RKO (cell line): ENCODE measurements around the gene NAP1L5.

Experiments used
- DNase-seq: peaks from one replicate; pipeline ENCODE4 v3.0.0-alpha.2; 2016; ENCODE audit warnings: low spot score

The NAP1L5 gene

DNA sequence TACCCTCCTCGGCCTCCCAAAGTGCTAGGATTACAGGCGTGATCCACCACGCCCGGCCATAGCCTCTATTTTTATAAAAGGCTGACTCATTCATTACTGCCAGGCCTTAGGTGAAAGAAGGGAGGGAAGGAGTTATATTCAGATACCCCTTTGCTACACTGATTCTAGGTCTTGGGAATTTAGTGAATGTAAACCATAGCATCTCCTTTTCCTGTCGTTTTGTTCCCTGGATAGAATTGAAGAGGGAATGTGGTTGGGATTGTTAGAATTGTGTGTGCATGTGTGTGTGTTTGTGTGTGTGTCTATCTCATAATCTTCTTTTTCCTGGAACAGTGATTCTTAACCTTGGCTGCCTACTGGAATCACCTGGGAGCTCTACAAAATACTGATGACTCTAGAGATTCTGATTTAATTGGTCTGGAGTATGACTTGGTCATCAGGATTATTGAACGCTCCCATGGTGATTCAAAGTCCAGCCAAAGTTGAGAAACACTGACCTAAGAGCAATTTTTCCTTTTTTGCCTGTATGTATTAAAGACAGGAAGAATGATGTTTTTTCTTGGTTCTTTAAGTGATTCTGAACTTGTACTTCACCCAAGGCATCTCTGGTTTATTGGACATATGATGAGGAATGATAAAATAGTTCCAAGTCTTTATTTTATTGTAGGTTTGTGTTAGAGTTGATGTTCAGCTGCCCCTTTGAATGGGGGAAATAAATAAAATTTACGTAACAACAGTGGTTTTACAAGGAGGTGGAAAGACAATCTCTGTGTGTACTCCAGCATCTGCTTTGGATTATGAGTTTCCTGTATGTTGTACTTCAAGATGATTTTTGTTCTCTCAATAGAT is 37.0 kb downstream of the NAP1L5 start:
- no peak for DNase-seq

DNA sequence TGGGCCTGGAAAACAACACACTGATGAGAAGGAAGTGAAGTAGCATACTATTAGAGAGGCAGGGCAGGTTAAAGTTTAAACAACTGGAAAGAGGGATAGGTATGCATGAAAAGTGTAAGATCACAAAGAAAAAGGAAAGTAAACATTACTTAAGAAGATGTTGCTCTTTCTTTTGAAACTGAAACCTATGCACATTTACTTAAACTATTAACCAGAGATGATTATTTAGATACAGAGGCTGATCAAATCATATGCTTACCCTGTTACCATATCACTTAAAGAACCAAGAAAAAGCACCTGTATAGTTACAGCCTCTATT is 37.8 kb downstream of the NAP1L5 start:
- DNase-seq: no peak

DNA sequence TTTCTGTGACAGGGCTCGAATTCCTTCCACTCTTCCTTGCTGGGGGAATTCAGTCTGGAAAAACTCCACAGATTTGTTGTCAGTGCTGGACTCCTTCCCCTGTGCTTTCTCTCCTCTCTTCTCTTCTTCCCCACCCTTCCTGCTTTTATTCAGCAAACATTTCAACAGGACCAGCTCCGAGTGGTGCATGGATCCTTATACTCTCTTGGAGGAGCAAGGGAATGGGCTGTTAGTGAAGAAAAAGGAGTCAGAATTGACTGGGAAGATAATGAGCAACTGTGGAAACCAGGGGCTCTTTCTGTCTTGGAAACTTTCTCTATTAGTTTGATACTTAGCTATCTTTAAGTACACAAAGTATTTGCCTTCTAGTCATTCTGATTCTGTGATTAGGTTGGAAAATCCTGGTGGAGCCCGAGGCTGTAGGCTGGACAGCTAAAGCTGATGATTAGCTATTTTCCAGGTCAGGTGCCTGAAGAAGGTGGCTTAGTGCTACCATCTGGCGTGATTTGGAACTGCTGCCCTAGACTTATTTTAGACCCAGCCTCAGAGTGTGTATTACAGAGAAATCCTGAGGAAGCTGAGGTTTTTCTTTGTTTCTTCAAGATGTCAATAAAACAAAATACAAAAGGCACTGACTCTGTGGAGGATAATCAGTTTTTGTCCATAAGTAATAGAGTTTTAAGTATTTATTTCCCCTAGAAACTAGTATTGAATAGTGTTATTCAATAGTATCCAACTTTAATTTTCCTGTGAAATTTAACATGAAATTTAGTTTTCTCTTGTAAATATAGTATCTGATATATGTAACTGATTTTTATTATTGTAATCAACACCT is 38.4 kb downstream of the NAP1L5 start:
- DNase-seq: peak; percentile 73

DNA sequence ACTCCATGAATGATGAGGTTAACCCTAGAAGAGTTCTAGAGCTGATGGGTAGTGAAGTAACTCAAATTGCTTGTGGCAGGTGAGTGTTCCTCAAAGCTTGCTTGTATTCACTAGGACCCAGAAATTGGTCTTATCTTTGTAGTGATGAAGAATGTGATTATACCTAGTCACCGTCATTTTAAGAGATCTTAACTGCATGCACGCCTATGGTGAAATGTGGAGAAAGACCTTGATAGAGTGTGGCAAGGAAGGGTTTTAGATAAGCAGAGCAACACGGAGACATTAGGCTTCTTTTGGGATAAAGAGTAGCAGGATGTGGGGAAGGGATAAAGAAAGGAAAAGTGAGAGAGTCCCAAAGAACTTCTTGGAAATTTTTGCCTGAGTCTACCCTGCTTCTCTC is 42.4 kb downstream of the NAP1L5 start:
- DNase-seq: no peak

DNA sequence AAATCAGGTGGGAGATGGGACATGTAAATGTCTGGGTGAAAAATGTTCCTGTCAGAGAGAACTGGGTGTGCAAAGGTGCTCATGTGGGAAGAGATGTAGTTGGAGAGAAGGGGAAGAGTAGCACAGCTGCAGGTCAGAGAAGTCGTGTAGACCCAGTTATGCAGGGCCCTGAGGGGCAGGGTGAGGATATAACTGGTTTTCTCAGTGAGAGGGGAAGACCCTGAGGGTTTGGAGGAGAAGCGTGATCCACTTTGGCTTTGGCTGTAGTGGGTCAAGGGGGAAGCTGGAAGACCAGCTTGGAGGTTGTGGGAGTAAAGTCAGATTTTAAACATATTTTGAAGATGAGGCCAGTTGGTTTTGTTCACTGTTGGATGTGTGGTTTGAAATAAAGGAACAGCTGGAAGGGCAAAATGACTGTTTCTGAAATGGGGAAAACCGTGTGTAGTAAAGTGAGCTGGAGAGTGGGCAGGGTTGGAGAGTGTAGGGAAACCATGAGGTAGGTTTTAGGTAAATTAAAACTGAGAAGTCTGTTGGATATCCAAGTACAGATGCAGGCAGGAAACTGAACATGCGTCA is 44.2 kb downstream of the NAP1L5 start:
- DNase-seq: no peak

DNA sequence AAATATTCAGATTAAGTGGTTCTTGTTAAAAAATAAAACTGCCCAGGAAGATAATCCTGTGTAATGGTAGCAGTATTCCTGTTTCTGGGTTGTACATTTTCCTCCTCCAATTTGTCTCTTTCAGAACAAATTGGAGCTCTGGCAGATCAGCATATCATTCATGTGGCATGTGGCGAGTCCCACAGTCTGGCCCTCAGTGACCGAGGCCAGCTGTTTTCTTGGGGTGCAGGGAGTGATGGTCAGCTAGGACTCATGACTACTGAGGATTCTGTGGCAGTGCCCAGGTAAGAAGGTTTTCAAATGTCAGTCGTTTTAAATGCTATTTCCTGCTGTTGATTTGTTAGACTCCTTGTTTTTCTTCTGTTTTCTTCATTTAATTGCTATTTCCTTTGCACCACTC is 47.9 kb downstream of the NAP1L5 start:
- DNase-seq: no peak

DNA sequence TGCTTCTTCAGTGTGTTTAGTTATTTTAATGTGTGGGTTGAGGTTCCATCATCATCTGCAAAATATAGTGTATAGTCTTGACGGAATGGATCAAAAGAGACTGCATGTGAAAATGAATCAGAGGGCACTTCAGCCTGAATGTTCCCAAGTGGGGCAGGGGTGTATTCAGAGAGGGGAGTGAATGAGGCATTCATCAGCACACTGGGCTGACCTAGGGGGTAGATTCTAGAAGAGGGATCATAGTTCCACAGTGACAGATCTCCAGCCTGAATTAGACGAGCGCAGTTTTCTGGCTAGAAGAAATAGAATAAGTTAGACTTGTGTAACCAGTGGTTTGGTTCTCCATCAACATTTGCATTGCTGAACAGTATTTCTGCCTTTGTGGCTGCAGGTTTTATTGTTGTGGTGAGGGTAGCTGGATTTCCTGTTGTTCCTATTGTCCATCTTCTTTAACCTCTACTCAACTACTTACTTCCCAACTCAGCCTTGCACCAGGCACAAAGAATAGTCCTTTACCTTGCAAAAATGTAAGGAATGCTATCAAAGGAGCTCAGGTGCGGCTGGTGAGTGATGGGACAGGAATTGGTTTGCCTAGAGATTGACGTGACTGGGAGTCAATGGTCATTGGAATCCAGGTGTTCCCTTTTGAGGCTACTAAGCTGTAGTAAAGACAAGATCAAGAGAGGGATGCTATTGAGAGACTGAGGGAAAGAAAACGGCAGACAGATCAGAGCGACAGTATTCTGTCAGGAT is 50.9 kb downstream of the NAP1L5 start:
- no peak for DNase-seq

DNA sequence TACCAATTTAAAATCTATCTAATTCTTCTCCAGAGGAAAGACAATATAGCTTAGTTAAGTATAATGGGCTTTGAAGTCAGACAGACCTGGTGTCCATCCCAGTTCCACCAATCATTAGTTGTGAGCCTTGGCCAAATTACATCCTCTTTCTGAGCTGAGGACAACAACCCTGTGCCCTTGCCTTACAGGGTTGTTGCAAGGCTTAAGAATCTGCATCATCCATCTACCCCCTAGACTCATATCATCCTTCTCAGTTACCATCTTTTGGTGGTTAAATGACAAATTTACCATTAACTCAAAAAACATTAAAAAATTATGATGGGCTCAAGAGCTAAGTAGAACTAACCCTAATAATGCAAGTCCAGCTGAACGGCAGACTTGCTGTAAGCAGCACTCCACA is 51.6 kb downstream of the NAP1L5 start:
- no peak for DNase-seq
